Endothelial cell of umbilical vein (primary cell): ENCODE results near the gene CAMP. TPM values are rescaled to one million over a fixed set of nuclear protein-coding genes. Genes with fewer than 3 reads are reported as not detected.

Source experiments
- BruUV-seq: library from RNA; stranded (reverse); fragments of 400-500 nt; replicated peaks from 2 replicates; lab custom pipeline; 2021; lab: Mats Ljungman, UMichigan
- CTCF ChIA-PET: fragments of 300-600, 350-600 bp; sonication (Branson Sonifier 250); formaldehyde crosslinking; loops from one replicate; lab custom pipeline; 2021; ENCODE audit warnings: antibody characterized with exemption, inconsistent platforms; lab: Charles Lee
- POLR2A ChIA-PET: fragments of 300-600, 350-600 bp; sonication (Branson Sonifier 250); formaldehyde crosslinking; loops from one replicate; lab custom pipeline; 2021; ENCODE audit warnings: antibody characterized with exemption, inconsistent platforms; lab: Charles Lee
- DNase-seq: peaks from one replicate; pipeline ENCODE4 v3.0.0-alpha.2; 2011; ENCODE audit warnings: low read depth, low spot score
- FAIRE-seq: peaks from 2 replicates; lab custom pipeline; 2011; peaks lifted over from hg19 to GRCh38; lab: Jason Lieb, UNC
- H2AFZ ChIP-seq: 2 replicates; pipeline ENCODE4 v1.6.0; 2012; ENCODE audit warnings: low read depth, low read length, control low read depth, inconsistent platforms
- H3K27ac ChIP-seq: 2 replicates; pipeline ENCODE4 v1.5.1; 2011; ENCODE audit warnings: low read depth, mild to moderate bottlenecking, control low read depth, low read length, moderate library complexity; ENCODE audit not compliant: insufficient read depth
- H3K27me3 ChIP-seq, 2 experiments: 2 replicates each; pipeline versions ENCODE4 v1.6.0 to v1.6.1; 2011; ENCODE audit warnings: low read length in 2 of 2, mixed read lengths in 1 of 2; ENCODE audit not compliant: control insufficient read depth in 2 of 2, insufficient read depth in 2 of 2
- H3K36me3 ChIP-seq, 2 experiments: 2 replicates in 1 of 2; 3 replicates in 1 of 2; pipeline ENCODE4 v1.5.1; 2011; ENCODE audit warnings: low read length in 2 of 2, mild to moderate bottlenecking in 1 of 2, moderate library complexity in 1 of 2; ENCODE audit not compliant: control insufficient read depth in 2 of 2, insufficient read depth in 2 of 2; ENCODE audit errors: extremely low read depth in 1 of 2
- H3K4me1 ChIP-seq: 3 replicates; pipeline ENCODE4 v1.5.1; 2011; ENCODE audit warnings: mild to moderate bottlenecking, low read length; ENCODE audit not compliant: control insufficient read depth, insufficient read depth; ENCODE audit errors: extremely low read depth
- H3K4me2 ChIP-seq: 2 replicates; pipeline ENCODE4 v1.6.1; 2011; ENCODE audit warnings: low read length, control low read depth, mixed read lengths; ENCODE audit not compliant: insufficient read depth
- H3K4me3 ChIP-seq, 3 experiments: fragments of 200-600 bp in 1 of 3; sonication (generic), shearing (Covaris generic) in 1 of 3; replicated peaks in 1 of 3; 2 replicates each; pipeline ENCODE4 v1.5.1; 2011 to 2016; ENCODE audit warnings: control low read depth in 3 of 3, low read length in 3 of 3, mild to moderate bottlenecking in 2 of 3, inconsistent platforms in 1 of 3, low read depth in 1 of 3, moderate library complexity in 1 of 3; ENCODE audit not compliant: insufficient read depth in 1 of 3
- H3K79me2 ChIP-seq: 2 replicates; pipeline ENCODE4 v1.6.0; 2012; ENCODE audit warnings: low read length, inconsistent platforms; ENCODE audit not compliant: control insufficient read depth, insufficient read depth
- H3K9ac ChIP-seq: replicated peaks from 2 replicates; pipeline ENCODE3; 2011; ENCODE audit warnings: low read length, control low read depth; ENCODE audit not compliant: insufficient read depth; ENCODE audit errors: extremely low read depth
- H3K9me1 ChIP-seq: replicated peaks from 3 replicates; pipeline ENCODE4 v1.6.0; 2011; ENCODE audit warnings: mild to moderate bottlenecking, low read length; ENCODE audit not compliant: control insufficient read depth, insufficient read depth; ENCODE audit errors: extremely low read depth
- H3K9me3 ChIP-seq: replicated peaks from 2 replicates; pipeline ENCODE4 v1.5.1; 2012; ENCODE audit warnings: low read length, inconsistent platforms; ENCODE audit not compliant: control insufficient read depth, insufficient read depth
- H4K20me1 ChIP-seq: replicated peaks from 2 replicates; pipeline ENCODE3; 2011; ENCODE audit warnings: mild to moderate bottlenecking, low read length; ENCODE audit not compliant: control insufficient read depth, insufficient read depth; ENCODE audit errors: extremely low read depth
- EZH2 ChIP-seq: IDR thresholded peaks from 2 replicates; pipeline ENCODE4 v1.6.1; 2012; ENCODE audit warnings: borderline replicate concordance, low read depth, mild to moderate bottlenecking, moderate library complexity, low read length, inconsistent platforms; ENCODE audit not compliant: severe bottlenecking
- FOS ChIP-seq: IDR thresholded peaks from 2 replicates; pipeline ENCODE4 v1.6.1; 2011; ENCODE audit warnings: mild to moderate bottlenecking, low read length, moderate library complexity, borderline replicate concordance; ENCODE audit not compliant: insufficient read depth
- GATA2 ChIP-seq: IDR thresholded peaks from 2 replicates; pipeline ENCODE4 v1.7.0; 2011; ENCODE audit warnings: low read depth, mild to moderate bottlenecking, moderate library complexity, mixed read lengths, low read length; ENCODE audit not compliant: insufficient read length, insufficient read depth
- JUN ChIP-seq: IDR thresholded peaks from 2 replicates; pipeline ENCODE4 v1.6.1; 2011; ENCODE audit warnings: borderline replicate concordance, low read depth; ENCODE audit not compliant: insufficient read length, insufficient read depth
- MYC ChIP-seq: IDR thresholded peaks from one replicate; pipeline ENCODE4 v1.6.1; 2011; ENCODE audit warnings: mild to moderate bottlenecking, low read depth, low read length
- POLR2A ChIP-seq: IDR thresholded peaks from 2 replicates; pipeline ENCODE4 v1.6.1; 2012; ENCODE audit warnings: low read depth, mild to moderate bottlenecking, control low read depth, low read length
- POLR2AphosphoS5 ChIP-seq: IDR thresholded peaks from 2 replicates; pipeline ENCODE4 v1.6.1; 2012; ENCODE audit warnings: low read depth, mild to moderate bottlenecking, control low read depth, low read length, moderate library complexity; ENCODE audit not compliant: insufficient read depth
- dilution Hi-C: fragments of 300-500 bp; cut with MboI; formaldehyde crosslinking; loops from one replicate; pipeline ENCODE4 v1.15.0; 2019; ENCODE audit warnings: low sequenced_read_pairs; ENCODE audit not compliant: extremely low pct_ligation_motif_present
- intact Hi-C: fragments of 100-400 bp; cut with micrococcal nuclease; formaldehyde crosslinking; loops from one replicate; pipeline ENCODE4 v1.10.0; 2022
- polyA plus RNA-seq, 4 experiments: library from polyadenylated mRNA; depleted of rRNA in 3 of 4; stranded (reverse) in 3 of 4; unstranded in 1 of 4; fragments of >200 nt; gene quantifications; 2 replicates each; pipeline versions ENCODE4 v1.2.1 to v1.2.3, GENCODE V29; 2011 to 2012; ENCODE audit warnings: missing spikeins in 1 of 4
- total RNA-seq: library from RNA; stranded (reverse); gene quantifications from 2 replicates; pipeline ENCODE4 v1.2.3, GENCODE V29; 2021
- TF ChIP-seq, protein P1 (sequence below), 2 donors: IDR thresholded peaks; 1 replicate in 1 of 2; 2 replicates in 1 of 2; pipeline ENCODE4 v1.5.1; 2011; ENCODE audit warnings: low read length in 2 of 2, mild to moderate bottlenecking in 2 of 2, moderate library complexity in 2 of 2, control low read depth in 1 of 2, inconsistent platforms in 1 of 2, low read depth in 1 of 2; ENCODE audit not compliant: insufficient read depth in 1 of 2; ENCODE audit errors: extremely low read depth in 1 of 2
- TF ChIP-seq, protein P2 (sequence below): IDR thresholded peaks from 2 replicates; pipeline ENCODE4 v1.6.1; 2011; ENCODE audit not compliant: insufficient read depth, insufficient read length

Gene CAMP
- total and polyA plus RNA-seq, 2 donors (not counting 3 experiments of a cell fraction or from before 2014, with no cell fraction given), result not detected

DNA sequence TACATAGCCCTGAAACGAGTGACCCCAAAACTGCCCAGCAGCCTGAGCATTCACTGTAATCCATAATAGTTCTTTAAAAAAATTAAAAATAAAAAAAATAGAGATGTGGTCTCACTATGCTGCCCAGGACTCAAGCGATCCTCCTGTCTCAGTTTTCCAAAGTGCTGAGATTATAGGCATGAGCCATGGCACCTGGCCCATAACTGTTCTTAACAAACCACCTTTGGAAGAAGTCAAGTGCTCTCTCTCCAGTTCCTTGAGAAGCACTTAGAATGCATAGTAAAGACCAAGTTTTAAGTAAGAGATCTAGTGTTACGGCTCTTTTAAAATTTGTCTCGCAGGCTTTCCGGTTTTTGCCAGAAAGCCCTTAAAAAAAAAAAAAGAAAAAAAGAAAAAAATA lies 43.3 kb upstream of the CAMP start:
- POLR2A ChIA-PET, result no interaction called here
- Histone ChIP-seq H2AFZ (no peak overlapping the region), H3K79me2 (peaks cover 47% of the 10 kb centered on the region), H3K9ac (no peak overlapping the region), H3K9me1 (no peaks in the 10 kb centered on the region), H3K9me3 (no peaks in the 10 kb centered on the region), H3K27ac (no peak overlapping the region), H3K27me3 (no peaks in the 10 kb centered on the region), H3K36me3 (peaks cover 22 to 37% of the 10 kb centered on the region in 2 experiments), H4K20me1 (no peaks in the 10 kb centered on the region), H3K4me1 (no peaks in the 10 kb centered on the region), H3K4me2 (no peak overlapping the region), H3K4me3 (no peak overlapping the region)
- FAIRE-seq (no peak), DNase-seq (no peak)
- dilution Hi-C loops (no loop called here), intact Hi-C loops (no loop called here)
- CTCF ChIA-PET, result no interaction called here
- TF ChIP-seq JUN, result no peak
- TF ChIP-seq FOS, result no peak
- TF ChIP-seq POLR2AphosphoS5, result no peak
- no peak for TF ChIP-seq MYC
- TF ChIP-seq EZH2, result no peak
- TF ChIP-seq GATA2, result no peak
- TF ChIP-seq, protein P1, sequence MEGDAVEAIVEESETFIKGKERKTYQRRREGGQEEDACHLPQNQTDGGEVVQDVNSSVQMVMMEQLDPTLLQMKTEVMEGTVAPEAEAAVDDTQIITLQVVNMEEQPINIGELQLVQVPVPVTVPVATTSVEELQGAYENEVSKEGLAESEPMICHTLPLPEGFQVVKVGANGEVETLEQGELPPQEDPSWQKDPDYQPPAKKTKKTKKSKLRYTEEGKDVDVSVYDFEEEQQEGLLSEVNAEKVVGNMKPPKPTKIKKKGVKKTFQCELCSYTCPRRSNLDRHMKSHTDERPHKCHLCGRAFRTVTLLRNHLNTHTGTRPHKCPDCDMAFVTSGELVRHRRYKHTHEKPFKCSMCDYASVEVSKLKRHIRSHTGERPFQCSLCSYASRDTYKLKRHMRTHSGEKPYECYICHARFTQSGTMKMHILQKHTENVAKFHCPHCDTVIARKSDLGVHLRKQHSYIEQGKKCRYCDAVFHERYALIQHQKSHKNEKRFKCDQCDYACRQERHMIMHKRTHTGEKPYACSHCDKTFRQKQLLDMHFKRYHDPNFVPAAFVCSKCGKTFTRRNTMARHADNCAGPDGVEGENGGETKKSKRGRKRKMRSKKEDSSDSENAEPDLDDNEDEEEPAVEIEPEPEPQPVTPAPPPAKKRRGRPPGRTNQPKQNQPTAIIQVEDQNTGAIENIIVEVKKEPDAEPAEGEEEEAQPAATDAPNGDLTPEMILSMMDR (IDR thresholded peaks at IDR 0.05; ENCODE audit: extremely low read depth in 1 of 2, insufficient read depth in 1 of 2, low read depth in 1 of 2, low read length in 2 of 2), result no peak
- no peak for TF ChIP-seq POLR2A
- TF ChIP-seq, protein P2, sequence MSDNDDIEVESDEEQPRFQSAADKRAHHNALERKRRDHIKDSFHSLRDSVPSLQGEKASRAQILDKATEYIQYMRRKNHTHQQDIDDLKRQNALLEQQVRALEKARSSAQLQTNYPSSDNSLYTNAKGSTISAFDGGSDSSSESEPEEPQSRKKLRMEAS, result no peak
- BruUV-seq, result no TSS peak
